ENCODE results near the gene EFCAB6. TPM values are rescaled to one million over a fixed set of nuclear protein-coding genes. Genes with fewer than 3 reads are reported as not detected.

EFCAB6 gene
- total and polyA plus RNA-seq, 2 of the 13 experiments (the other 11 are each of a cell fraction or from before 2014, with no cell fraction given), result not detected

DNA sequence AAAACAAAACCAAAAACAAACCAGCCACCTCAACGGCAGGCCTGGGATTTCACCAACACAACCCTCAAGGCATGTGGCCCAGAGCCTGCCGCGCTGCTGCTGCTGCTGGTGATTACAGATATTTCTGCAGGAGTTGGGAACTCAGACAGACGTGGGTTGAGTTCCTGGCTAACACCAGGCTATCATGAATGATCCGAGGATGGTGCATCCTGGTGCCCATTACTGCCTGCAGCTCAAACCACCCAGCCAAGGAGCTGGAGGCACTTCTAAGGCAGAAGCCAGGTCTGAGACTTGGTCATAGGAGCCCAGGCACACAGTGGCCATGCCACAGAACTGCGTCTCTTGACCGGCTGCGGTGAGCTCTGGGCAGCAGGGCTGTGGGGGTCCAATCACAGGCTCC, 248.5 kb downstream of the EFCAB6 start:
- ATAC-seq (no peak), FAIRE-seq (no peak), DNase-seq (ENCODE audit: low spot score) (no peak)
- Histone ChIP-seq H3K27ac (ENCODE audit: extremely low read length, insufficient read depth, low read length) (no peak overlapping the region), H3K36me3 (replicated peaks in 1 of 2; ENCODE audit: control insufficient read depth in 1 of 2, insufficient read depth in 2 of 2, low read length in 2 of 2) (no peaks in the 10 kb centered on the region), H4K20me1 (ENCODE audit: insufficient read depth, low read length) (no peaks in the 10 kb centered on the region), H3K27me3 (ENCODE audit: control insufficient read depth in 1 of 2, insufficient read depth in 2 of 2, low read length in 2 of 2) (0 out of 5 replicates have a peak, but pooled peaks cover 0 to 2% of the 10 kb centered on the region in 2 experiments), H3K4me3 (replicated peaks in 1 of 3; ENCODE audit: insufficient read depth in 1 of 3, low read depth in 2 of 3, low read length in 3 of 3) (no peak overlapping the region), H3K9me3 (ENCODE audit: low read length) (no peaks in the 10 kb centered on the region), H3K4me2 (ENCODE audit: low read depth, low read length) (no peak overlapping the region), H3K79me2 (ENCODE audit: insufficient read depth, low read length) (no peaks in the 10 kb centered on the region), H3K4me1 (ENCODE audit: insufficient read depth, low read length) (no peaks in the 10 kb centered on the region), H2AFZ (ENCODE audit: low read length) (no peak overlapping the region), H3K9ac (ENCODE audit: insufficient read depth, low read depth, low read length) (no peak overlapping the region)
- in situ Hi-C loops (cut with HindIII; ENCODE audit: extremely low pct_ligation_motif_present, low pct_unique_long_range_greater_than_20kb) (no loop called here), intact Hi-C loops (cut with micrococcal nuclease; ENCODE audit: unreplicated experiment) (no loop called here)
- 72% methylated on average over 3 of the region's 8 CpGs for WGBS (ENCODE audit: low lambda C conversion rate)
- ChIA-PET POLR2A (no interaction called here), CTCF (ENCODE audit: low intra/inter-chr PET ratio, low total read pairs) (no interaction called here)
- TF ChIP-seq CEBPB (IDR thresholded peaks at IDR 0.05; ENCODE audit: borderline replicate concordance, low read depth, low read length) (no peak), U2AF1 (optimal IDR thresholded peaks at IDR 0.05; ENCODE audit: low read depth, low read length) (no peak), ZBTB14 (CRISPR knock-in tag; IDR thresholded peaks at IDR 0.05) (no peak), GATA4 (IDR thresholded peaks at IDR 0.05; ENCODE audit: borderline replicate concordance, low read depth) (no peak), DNMT1 (CRISPR knock-in tag; IDR thresholded peaks at IDR 0.05) (no peak), ZNF749 (CRISPR knock-in tag; IDR thresholded peaks at IDR 0.05; ENCODE audit: borderline replicate concordance) (no peak), MYPOP (CRISPR knock-in tag; IDR thresholded peaks at IDR 0.05) (no peak), ZNF724P (CRISPR knock-in tag; IDR thresholded peaks at IDR 0.05; ENCODE audit: borderline replicate concordance) (no peak), AHR (CRISPR knock-in tag; IDR thresholded peaks at IDR 0.05) (no peak), NFKBIZ (CRISPR knock-in tag; IDR thresholded peaks at IDR 0.05) (no peak)
- TF ChIP-seq, protein P1, sequence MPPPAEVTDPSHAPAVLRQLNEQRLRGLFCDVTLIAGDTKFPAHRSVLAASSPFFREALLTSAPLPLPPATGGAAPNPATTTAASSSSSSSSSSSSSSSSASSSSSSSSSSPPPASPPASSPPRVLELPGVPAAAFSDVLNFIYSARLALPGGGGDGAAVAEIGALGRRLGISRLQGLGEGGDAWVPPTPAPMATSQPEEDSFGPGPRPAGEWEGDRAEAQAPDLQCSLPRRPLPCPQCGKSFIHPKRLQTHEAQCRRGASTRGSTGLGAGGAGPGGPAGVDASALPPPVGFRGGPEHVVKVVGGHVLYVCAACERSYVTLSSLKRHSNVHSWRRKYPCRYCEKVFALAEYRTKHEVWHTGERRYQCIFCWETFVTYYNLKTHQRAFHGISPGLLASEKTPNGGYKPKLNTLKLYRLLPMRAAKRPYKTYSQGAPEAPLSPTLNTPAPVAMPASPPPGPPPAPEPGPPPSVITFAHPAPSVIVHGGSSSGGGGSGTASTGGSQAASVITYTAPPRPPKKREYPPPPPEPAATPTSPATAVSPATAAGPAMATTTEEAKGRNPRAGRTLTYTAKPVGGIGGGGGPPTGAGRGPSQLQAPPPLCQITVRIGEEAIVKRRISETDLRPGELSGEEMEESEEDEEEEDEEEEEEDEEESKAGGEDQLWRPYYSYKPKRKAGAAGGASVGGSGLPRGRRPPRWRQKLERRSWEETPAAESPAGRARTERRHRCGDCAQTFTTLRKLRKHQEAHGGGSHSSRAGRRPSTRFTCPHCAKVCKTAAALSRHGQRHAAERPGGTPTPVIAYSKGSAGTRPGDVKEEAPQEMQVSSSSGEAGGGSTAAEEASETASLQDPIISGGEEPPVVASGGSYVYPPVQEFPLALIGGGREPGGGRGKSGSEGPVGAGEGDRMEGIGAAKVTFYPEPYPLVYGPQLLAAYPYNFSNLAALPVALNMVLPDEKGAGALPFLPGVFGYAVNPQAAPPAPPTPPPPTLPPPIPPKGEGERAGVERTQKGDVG (CRISPR knock-in tag; IDR thresholded peaks at IDR 0.05; ENCODE audit: borderline replicate concordance), result no peak
- no TSS peak for BruUV-seq (replicated peaks)

Measured in HepG2 (cell line).